Measurements from ENCODE around the gene BACH1. TPM values are rescaled to one million over a fixed set of nuclear protein-coding genes. Genes with fewer than 3 reads are reported as not detected.

The BACH1 gene
- total and polyA plus RNA-seq, 2 donors (not counting 3 experiments of a cell fraction or from before 2014, with no cell fraction given), result 7.2 to 28.8 TPM

- ChIA-PET POLR2A (no interaction called here), CTCF (interaction anchor here (7.6 to 11.3 kb wide), 2 partner anchors 183 to 258 kb away, joined by 91 to 180 read pairs; no protein-coding TSS in a partner anchor)
- Histone ChIP-seq H3K9me1 (replicated peaks; ENCODE audit: control insufficient read depth, extremely low read depth, insufficient read depth, low read length) (no peaks in the 10 kb centered on the region), H3K4me3 (replicated peaks in 1 of 3; ENCODE audit: insufficient read depth in 1 of 3, low read depth in 1 of 3, low read length in 3 of 3) (no peak overlapping the region), H3K27ac (ENCODE audit: insufficient read depth, low read depth, low read length) (no peak overlapping the region), H3K4me1 (ENCODE audit: control insufficient read depth, extremely low read depth, insufficient read depth, low read length) (peaks cover 19% of the 10 kb centered on the region), H3K36me3 (ENCODE audit: control insufficient read depth in 2 of 2, extremely low read depth in 1 of 2, insufficient read depth in 2 of 2, low read length in 2 of 2) (peaks cover 0 to 2% of the 10 kb centered on the region in 2 experiments), H2AFZ (ENCODE audit: low read depth, low read length) (no peak overlapping the region), H3K27me3 (ENCODE audit: control insufficient read depth in 2 of 2, insufficient read depth in 2 of 2, low read length in 2 of 2) (no peaks in the 10 kb centered on the region), H3K4me2 (ENCODE audit: insufficient read depth, low read length) (no peak overlapping the region), H3K9ac (replicated peaks; ENCODE audit: extremely low read depth, insufficient read depth, low read length) (no peak overlapping the region), H3K79me2 (ENCODE audit: control insufficient read depth, insufficient read depth, low read length) (peaks cover 5% of the 10 kb centered on the region), H3K9me3 (replicated peaks; ENCODE audit: control insufficient read depth, insufficient read depth, low read length) (no peaks in the 10 kb centered on the region), H4K20me1 (replicated peaks; ENCODE audit: control insufficient read depth, extremely low read depth, insufficient read depth, low read length) (no peaks in the 10 kb centered on the region)
- dilution Hi-C loops (cut with MboI; ENCODE audit: extremely low pct_ligation_motif_present, low sequenced_read_pairs), result no loop called here
- intact Hi-C loops (cut with micrococcal nuclease), result no loop called here
- BruUV-seq (replicated peaks), result no TSS peak
- no peak for DNase-seq (ENCODE audit: low read depth, low spot score)
- FAIRE-seq, result no peak
- TF ChIP-seq FOS (IDR thresholded peaks at IDR 0.05; ENCODE audit: borderline replicate concordance, insufficient read depth, low read length) (no peak), CTCF (IDR thresholded peaks at IDR 0.05; ENCODE audit: extremely low read depth in 1 of 2, insufficient read depth in 1 of 2, low read depth in 1 of 2, low read length in 2 of 2) (no peak), POLR2A (IDR thresholded peaks at IDR 0.05; ENCODE audit: low read depth, low read length) (no peak), MYC (IDR thresholded peaks at IDR 0.05; ENCODE audit: low read depth, low read length) (no peak)
Observed at GRCh38 chr21:29347274-29347681, 48.6 kb downstream of the BACH1 start.

- Histone ChIP-seq H3K36me3 (ENCODE audit: control insufficient read depth in 2 of 2, extremely low read depth in 1 of 2, insufficient read depth in 2 of 2, low read length in 2 of 2) (peaks cover 0 to 2% of the 10 kb centered on the region in 2 experiments), H3K9me1 (replicated peaks; ENCODE audit: control insufficient read depth, extremely low read depth, insufficient read depth, low read length) (no peaks in the 10 kb centered on the region), H3K4me3 (replicated peaks in 1 of 3; ENCODE audit: insufficient read depth in 1 of 3, low read depth in 1 of 3, low read length in 3 of 3) (no peak overlapping the region), H3K79me2 (ENCODE audit: control insufficient read depth, insufficient read depth, low read length) (no peaks in the 10 kb centered on the region), H3K4me1 (ENCODE audit: control insufficient read depth, extremely low read depth, insufficient read depth, low read length) (no peaks in the 10 kb centered on the region), H3K27me3 (ENCODE audit: control insufficient read depth in 2 of 2, insufficient read depth in 2 of 2, low read length in 2 of 2) (no peaks in the 10 kb centered on the region), H3K9me3 (replicated peaks; ENCODE audit: control insufficient read depth, insufficient read depth, low read length) (no peaks in the 10 kb centered on the region), H3K27ac (ENCODE audit: insufficient read depth, low read depth, low read length) (no peak overlapping the region), H3K9ac (replicated peaks; ENCODE audit: extremely low read depth, insufficient read depth, low read length) (no peak overlapping the region), H2AFZ (ENCODE audit: low read depth, low read length) (no peak overlapping the region), H4K20me1 (replicated peaks; ENCODE audit: control insufficient read depth, extremely low read depth, insufficient read depth, low read length) (no peaks in the 10 kb centered on the region), H3K4me2 (ENCODE audit: insufficient read depth, low read length) (no peak overlapping the region)
- intact Hi-C loops (cut with micrococcal nuclease) (no loop called here), dilution Hi-C loops (cut with MboI; ENCODE audit: extremely low pct_ligation_motif_present, low sequenced_read_pairs) (no loop called here)
- FAIRE-seq, result no peak
- no TSS peak for BruUV-seq (replicated peaks)
- CTCF ChIA-PET, result interaction anchor here (1.6 to 11.3 kb wide), 8 partner anchors 12 to 260 kb away, joined by 6 to 180 read pairs (median 14); partner anchors contain the start of gene BACH1
- POLR2A ChIA-PET, result interaction anchor here (0.9 kb wide), 1 partner anchor 185 kb away, joined by 4 read pairs; no protein-coding TSS in a partner anchor
- no peak for DNase-seq (ENCODE audit: low read depth, low spot score)
- TF ChIP-seq POLR2AphosphoS5 (IDR thresholded peaks at IDR 0.05; ENCODE audit: insufficient read depth, low read depth, low read length) (no peak), CTCF (IDR thresholded peaks at IDR 0.05; ENCODE audit: extremely low read depth in 1 of 2, insufficient read depth in 1 of 2, low read depth in 1 of 2, low read length in 2 of 2) (no peak), JUN (IDR thresholded peaks at IDR 0.05; ENCODE audit: borderline replicate concordance, insufficient read depth, insufficient read length, low read depth) (no peak), MAX (IDR thresholded peaks at IDR 0.05; ENCODE audit: insufficient read depth, insufficient read length) (no peak), POLR2A (IDR thresholded peaks at IDR 0.05; ENCODE audit: low read depth, low read length) (no peak), GATA2 (IDR thresholded peaks at IDR 0.05; ENCODE audit: insufficient read depth, insufficient read length, low read depth, low read length) (no peak), MYC (IDR thresholded peaks at IDR 0.05; ENCODE audit: low read depth, low read length) (no peak)
Observed at GRCh38 chr21:29349702-29350101, 51.0 kb downstream of the BACH1 start.

All from endothelial cell of umbilical vein (primary cell).